Ramos (cell line): Measurements from ENCODE around the gene MCUR1.
"Not testable (repeated sequence)": the region's sequence is repeated elsewhere in the genome, so short reads cannot be mapped to it uniquely, and the experiment has no call there.

Experiments used
- in situ Hi-C: fragments of 300-500 bp; cut with MboI; formaldehyde crosslinking; loops from one replicate; pipeline ENCODE4 v1.14.3; 2022; ENCODE audit warnings: low sequenced_read_pairs; ENCODE audit not compliant: unreplicated experiment

The MCUR1 gene

DNA sequence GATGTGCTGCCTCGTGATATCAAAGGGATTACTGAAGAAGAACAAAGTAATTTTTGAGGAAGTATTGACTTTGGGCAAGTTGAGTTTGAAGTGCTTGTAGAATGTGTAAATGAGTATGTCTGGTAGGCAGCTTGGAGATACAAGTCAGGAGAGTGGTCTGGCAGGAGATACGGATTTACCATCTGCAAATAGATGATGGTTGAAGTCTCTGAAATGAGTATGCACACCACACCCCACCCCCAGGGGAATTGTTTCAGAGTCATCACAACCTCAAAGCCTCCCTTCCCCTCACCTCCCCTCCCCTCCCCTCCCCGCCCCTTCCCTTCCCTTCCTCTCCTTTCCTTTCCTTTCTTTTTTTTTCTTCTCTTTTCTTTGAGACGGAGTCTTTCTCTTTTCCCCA, 16.4 kb upstream of the MCUR1 start:
- in situ Hi-C loops: no loop called here

DNA sequence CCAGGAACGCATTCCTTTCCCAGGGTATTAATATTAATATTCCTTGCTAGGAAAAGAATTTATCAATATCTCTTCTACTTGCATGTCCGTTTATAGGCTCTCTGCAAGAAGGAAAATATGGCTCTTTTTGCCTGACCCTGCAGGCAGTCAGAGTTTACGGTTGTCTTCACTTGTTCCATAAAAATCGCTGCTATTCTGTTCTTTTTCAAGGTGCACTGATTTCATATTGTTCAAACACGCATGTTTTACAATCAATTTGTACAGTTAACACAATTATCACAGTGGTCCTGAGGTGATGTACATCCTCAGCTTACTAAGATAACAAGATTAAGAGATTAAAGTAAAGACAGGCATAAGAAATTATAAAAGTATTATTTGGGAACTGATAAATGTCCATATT, 15.1 kb upstream of the MCUR1 start:
- in situ Hi-C loops: not testable (repeated sequence)

- in situ Hi-C loops: not testable (repeated sequence)
Measured at GRCh38 chr6:13828656-13829301, 14.4 kb upstream of the MCUR1 start.

DNA sequence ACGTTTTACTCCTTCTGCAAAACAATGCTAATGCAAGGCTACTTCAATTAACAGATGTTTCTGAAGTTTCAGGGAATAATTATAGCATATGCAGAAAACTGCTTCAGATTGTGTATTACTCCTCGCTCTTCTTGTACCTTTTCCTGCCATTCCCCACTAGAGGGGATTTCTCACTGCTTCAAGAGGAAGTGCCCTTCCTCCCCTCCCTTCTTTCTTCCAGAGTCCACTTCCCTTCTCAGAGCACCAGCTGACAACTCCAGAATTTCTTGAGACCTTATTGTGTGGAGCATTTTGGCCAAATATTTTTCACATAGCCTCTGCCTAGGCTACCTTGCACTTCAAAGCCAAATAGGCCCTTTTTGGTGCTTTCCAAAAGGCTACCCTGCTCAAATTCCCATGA, 12.7 kb upstream of the MCUR1 start:
- in situ Hi-C loops: no loop called here

GRCh38 chr6:13825871-13826270, 11.5 kb upstream of the MCUR1 start:
- in situ Hi-C loops: no loop called here

GRCh38 chr6:13818341-13818740, 4.0 kb upstream of the MCUR1 start:
- in situ Hi-C loops: no loop called here

- in situ Hi-C loops: no loop called here
Measured at GRCh38 chr6:13814938-13815575, 700 bp upstream of the MCUR1 start.

- in situ Hi-C loops: no loop called here
Measured at GRCh38 chr6:13813621-13814175, 659 bp downstream of the MCUR1 start.

GRCh38 chr6:13813026-13813425, 1.3 kb downstream of the MCUR1 start:
- in situ Hi-C loops: no loop called here

GRCh38 chr6:13812359-13812642, 2.1 kb downstream of the MCUR1 start:
- in situ Hi-C loops: no loop called here

- in situ Hi-C loops: no loop called here
Measured at GRCh38 chr6:13811627-13812358, 2.6 kb downstream of the MCUR1 start.

DNA sequence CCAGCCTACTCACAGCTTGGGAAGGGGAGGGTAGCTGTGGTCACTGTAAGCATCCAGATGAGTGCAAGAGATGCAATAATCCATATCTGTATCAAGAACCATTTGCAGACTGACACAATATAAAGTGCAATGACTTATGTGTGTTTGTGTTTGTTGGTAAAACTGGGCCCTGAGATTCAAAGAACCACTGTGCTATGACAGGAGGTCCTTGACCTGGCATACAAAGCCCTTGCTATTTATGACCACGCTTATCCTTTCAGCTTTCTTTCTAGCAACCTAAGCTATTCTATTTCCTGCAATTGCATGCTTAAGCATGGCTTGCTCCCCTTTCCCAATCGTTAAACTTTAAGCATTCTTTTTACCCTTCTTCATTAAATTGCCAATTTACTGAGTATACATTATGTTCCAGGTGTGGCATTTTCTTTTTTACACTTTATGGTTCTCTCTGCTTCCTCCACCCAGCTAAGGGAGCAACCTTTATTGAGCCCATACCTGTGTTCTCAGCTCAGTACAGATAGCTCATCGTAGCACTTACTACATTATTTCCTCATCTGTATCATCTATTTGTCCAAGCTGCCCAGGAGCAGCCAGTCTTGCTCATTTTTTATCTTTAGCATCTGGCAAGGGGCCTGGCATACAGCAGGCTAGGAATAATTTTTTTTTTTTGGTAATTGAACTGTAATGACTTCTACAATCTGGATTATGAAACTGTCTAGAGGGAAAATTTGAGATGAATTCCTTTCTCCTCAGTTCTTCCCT, 3.5 kb downstream of the MCUR1 start:
- in situ Hi-C loops: no loop called here

DNA sequence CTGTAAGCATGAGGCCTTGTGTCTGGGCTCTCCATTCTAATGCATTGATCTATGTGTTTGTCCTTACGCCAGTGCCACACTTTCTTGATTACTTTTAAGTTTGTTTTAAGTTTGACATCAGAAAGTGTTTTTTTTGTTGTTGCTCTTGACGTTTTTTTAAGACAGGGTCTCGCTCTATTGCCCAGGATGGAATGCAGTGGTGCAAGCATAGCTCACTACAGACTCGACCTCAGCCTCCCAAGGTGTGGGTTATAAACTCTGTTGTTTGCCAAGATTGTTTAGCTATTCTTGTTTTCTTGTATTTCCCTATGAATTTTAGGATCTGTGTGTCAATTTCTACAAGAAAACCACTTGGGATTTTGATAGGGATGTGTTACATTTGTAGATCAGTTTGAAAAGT, 5.6 kb downstream of the MCUR1 start:
- in situ Hi-C loops: no loop called here

GRCh38 chr6:13807696-13808095, 6.7 kb downstream of the MCUR1 start:
- in situ Hi-C loops: no loop called here

- in situ Hi-C loops: no loop called here
Measured at GRCh38 chr6:13803581-13803980, 10.8 kb downstream of the MCUR1 start.

- in situ Hi-C loops: no loop called here
Measured at GRCh38 chr6:13800615-13801014, 13.7 kb downstream of the MCUR1 start.

GRCh38 chr6:13796781-13797180, 17.6 kb downstream of the MCUR1 start:
- in situ Hi-C loops: no loop called here

DNA sequence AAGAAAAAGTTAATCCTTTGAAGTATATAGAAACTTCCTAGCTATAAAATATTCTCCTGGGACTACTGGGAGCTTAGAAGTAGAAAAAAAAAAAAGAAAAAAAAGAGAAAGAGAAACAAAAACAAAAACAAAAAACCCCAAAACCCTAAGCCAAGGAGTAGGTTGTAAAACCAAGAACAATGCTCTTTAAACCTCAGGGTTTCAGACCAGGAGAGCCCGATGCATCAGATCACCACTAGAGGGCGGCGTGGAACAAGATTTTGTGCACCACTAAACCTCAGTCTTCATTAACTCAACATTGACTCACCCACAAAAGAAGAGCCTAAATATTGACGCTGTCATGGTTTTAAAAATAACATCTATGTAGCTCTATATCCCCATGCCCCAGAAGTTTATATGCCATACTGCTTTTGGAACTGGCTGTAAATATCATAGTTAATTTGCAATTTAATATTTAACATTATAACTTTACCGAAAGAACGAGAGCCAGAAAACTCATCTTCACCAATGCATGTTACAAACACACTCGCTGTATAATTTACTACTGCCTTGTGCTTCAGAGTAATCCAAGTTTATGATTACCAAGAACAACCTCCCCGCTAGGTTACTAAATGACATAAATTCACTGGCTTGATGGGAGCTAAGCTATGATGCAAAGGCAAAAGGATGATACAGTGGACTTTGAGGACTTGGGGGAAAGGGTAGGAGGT, 19.2 kb downstream of the MCUR1 start:
- in situ Hi-C loops: no loop called here

DNA sequence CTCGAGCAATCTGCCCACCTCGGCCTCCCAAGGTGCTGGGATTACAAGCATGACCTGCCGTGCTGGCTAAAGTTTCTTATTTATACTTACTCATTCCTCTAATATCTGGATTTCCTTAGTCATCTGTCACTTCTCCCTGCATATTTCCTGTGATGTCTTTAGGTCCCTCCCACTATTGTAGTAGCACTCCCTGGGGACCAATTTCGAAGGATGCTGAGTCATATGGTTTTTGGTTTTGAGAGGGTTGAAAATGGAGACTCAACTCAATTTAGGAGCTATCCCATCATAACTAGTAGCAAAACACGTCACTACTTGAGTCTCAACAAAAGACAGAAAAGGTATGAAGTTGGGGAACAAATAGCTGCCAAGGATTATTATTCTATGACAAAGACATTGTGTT, 20.2 kb downstream of the MCUR1 start:
- in situ Hi-C loops: no loop called here

GRCh38 chr6:13789746-13790145, 24.6 kb downstream of the MCUR1 start:
- in situ Hi-C loops: no loop called here
